Smooth muscle cell (in vitro differentiated cells): ENCODE data around the gene CHMP2A. TPM values are rescaled to one million over a fixed set of nuclear protein-coding genes. Genes with fewer than 3 reads are reported as not detected.

ENCODE experiments used
- DNase-seq: peaks from one replicate; lab custom pipeline; 2025; ENCODE audit not compliant: unreplicated experiment; lab: John Stamatoyannopoulos, UW
- H2AFZ ChIP-seq: fragments of 200-600 bp; sonication (generic); 2 replicates; pipeline ENCODE4 v1.6.0; 2016; ENCODE audit warnings: antibody characterized with exemption, low read depth, mild to moderate bottlenecking
- H3F3A ChIP-seq: fragments of 200-600 bp; sonication (generic); 2 replicates; pipeline ENCODE4 v1.6.0; 2017; ENCODE audit warnings: antibody characterized with exemption, low read depth
- H3K27ac ChIP-seq: fragments of 200-600 bp; sonication (generic); 2 replicates; pipeline ENCODE4 v1.5.1; 2016; ENCODE audit warnings: low read depth, mild to moderate bottlenecking
- H3K27me3 ChIP-seq: fragments of 200-600 bp; sonication (generic); 2 replicates; pipeline ENCODE4 v1.6.1; 2016; ENCODE audit warnings: low read depth, mild to moderate bottlenecking
- H3K36me3 ChIP-seq: fragments of 200-600 bp; sonication (generic); 2 replicates; pipeline ENCODE4 v1.5.1; 2016; ENCODE audit warnings: low read depth
- H3K4me1 ChIP-seq: fragments of 200-600 bp; sonication (generic); 2 replicates; pipeline ENCODE4 v1.5.1; 2016; ENCODE audit warnings: low read depth
- H3K4me2 ChIP-seq: fragments of 200-600 bp; sonication (generic); 2 replicates; pipeline ENCODE4 v1.6.0; 2016; ENCODE audit warnings: mild to moderate bottlenecking
- H3K4me3 ChIP-seq: fragments of 200-600 bp; sonication (generic); 2 replicates; pipeline ENCODE4 v1.5.1; 2016; ENCODE audit warnings: mild to moderate bottlenecking
- H3K79me2 ChIP-seq: fragments of 200-600 bp; sonication (generic); 2 replicates; pipeline ENCODE4 v1.6.0; 2016; ENCODE audit warnings: low read depth, mild to moderate bottlenecking
- H3K9ac ChIP-seq: fragments of 200-600 bp; sonication (generic); 2 replicates; pipeline ENCODE4 v1.6.0; 2016; ENCODE audit warnings: low read depth
- H3K9me3 ChIP-seq: fragments of 200-600 bp; sonication (generic); replicated peaks from 2 replicates; pipeline ENCODE4 v1.5.1; 2016; ENCODE audit warnings: low read depth
- H4K20me1 ChIP-seq: fragments of 200-600 bp; sonication (generic); 2 replicates; pipeline ENCODE4 v1.6.0; 2016; ENCODE audit warnings: low read depth
- WGBS: methylation state at CpG from one replicate; pipeline ENCODE4 v1.1.7; 2016; ENCODE audit warnings: low lambda C conversion rate; 5-methylcytosine and 5-hydroxymethylcytosine counted together
- polyA plus RNA-seq: library from polyadenylated mRNA; unstranded; fragments of >200 nt; fragmentation: Nextera tagmentation; extraction: Ambion mirVana; gene quantifications from 2 replicates; pipeline ENCODE4 v1.2.1, GENCODE V29; 2016
- total RNA-seq: library from RNA; depleted of rRNA; stranded (reverse); fragments of >200 nt; gene quantifications from 2 replicates; pipeline ENCODE4 v1.2.3, GENCODE V29; 2014
- TF ChIP-seq, protein P1 (sequence below): fragments of 200-600 bp; sonication (generic); IDR thresholded peaks from 2 replicates; pipeline ENCODE4 v1.5.1; 2017; ENCODE audit warnings: borderline replicate concordance, mild to moderate bottlenecking, antibody characterized with exemption; ENCODE audit not compliant: insufficient read depth, poor library complexity, severe bottlenecking

The CHMP2A gene
- total RNA-seq (132 and 153 TPM in 2 replicates), polyA plus RNA-seq (213 and 228 TPM in 2 replicates)

- Histone ChIP-seq H3K4me1 (peaks cover 20% of the 10 kb centered on the region), H3F3A (peaks cover 31% of the 10 kb centered on the region), H2AFZ (no peak within 1 kb of the TSS), H3K9me3 (no peaks in the 10 kb centered on the region), H3K9ac (peak within 1 kb of the TSS; percentile 85), H3K4me2 (peak within 1 kb of the TSS; percentile 92), H3K36me3 (no peaks in the 10 kb centered on the region), H3K4me3 (peak within 1 kb of the TSS; percentile 63), H3K27ac (peak within 1 kb of the TSS; percentile 98), H3K27me3 (no peaks in the 10 kb centered on the region), H4K20me1 (peaks cover 24% of the 10 kb centered on the region), H3K79me2 (peaks cover 47% of the 10 kb centered on the region)
- DNase-seq, result no peak
- 4% methylated on average over 64 of the region's 69 CpGs for WGBS
- TF ChIP-seq, protein P1, sequence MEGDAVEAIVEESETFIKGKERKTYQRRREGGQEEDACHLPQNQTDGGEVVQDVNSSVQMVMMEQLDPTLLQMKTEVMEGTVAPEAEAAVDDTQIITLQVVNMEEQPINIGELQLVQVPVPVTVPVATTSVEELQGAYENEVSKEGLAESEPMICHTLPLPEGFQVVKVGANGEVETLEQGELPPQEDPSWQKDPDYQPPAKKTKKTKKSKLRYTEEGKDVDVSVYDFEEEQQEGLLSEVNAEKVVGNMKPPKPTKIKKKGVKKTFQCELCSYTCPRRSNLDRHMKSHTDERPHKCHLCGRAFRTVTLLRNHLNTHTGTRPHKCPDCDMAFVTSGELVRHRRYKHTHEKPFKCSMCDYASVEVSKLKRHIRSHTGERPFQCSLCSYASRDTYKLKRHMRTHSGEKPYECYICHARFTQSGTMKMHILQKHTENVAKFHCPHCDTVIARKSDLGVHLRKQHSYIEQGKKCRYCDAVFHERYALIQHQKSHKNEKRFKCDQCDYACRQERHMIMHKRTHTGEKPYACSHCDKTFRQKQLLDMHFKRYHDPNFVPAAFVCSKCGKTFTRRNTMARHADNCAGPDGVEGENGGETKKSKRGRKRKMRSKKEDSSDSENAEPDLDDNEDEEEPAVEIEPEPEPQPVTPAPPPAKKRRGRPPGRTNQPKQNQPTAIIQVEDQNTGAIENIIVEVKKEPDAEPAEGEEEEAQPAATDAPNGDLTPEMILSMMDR, result no peak
Observed at GRCh38 chr19:58554494-58555368, at the start of gene CHMP2A. Gene CHMP2A (minus strand): TSS chr19:58555105. CDS start chr19:58554212, 893 bp downstream.

DNA sequence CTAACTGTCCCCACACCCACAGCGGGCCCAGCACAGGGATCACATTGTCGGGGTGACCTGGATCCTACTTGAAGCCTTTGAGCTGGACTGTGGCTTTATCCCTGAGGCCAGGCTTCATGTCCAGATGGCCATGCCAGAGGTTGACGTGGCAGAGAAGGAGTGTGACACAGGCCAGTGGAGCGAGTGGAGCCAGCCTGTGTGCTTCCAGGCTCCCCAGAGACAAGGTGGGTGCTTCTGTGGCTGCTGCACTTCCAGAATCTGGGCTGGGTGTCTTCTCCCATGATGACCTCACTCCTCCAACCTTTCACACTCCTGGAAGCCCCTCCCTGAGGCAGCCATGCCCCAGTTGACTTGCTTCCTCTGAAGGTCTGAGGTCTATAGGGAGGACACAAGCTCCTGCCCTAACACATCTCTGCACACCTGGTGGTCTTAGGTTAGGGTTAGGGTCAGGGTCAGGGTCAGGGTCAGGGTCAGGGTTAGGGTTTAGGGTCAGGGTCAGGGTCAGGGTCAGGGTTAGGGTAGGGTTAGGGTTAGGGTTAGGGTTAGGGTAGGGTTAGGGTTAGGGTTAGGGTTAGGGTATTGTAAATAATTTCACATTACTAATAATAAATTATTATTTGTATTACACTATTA is 31.3 kb upstream of the CHMP2A start:
- Histone ChIP-seq H3K27ac (peak overlapping the region; percentile 88), H3K9ac (no peak overlapping the region), H3K27me3 (no peaks in the 10 kb centered on the region), H4K20me1 (no peaks in the 10 kb centered on the region), H3F3A (peaks cover 3% of the 10 kb centered on the region), H3K4me2 (no peak overlapping the region), H3K4me1 (no peaks in the 10 kb centered on the region), H2AFZ (no peak overlapping the region), H3K4me3 (no peak overlapping the region), H3K9me3 (no peaks in the 10 kb centered on the region), H3K36me3 (no peaks in the 10 kb centered on the region), H3K79me2 (no peaks in the 10 kb centered on the region)
- 76% methylated on average over 4 of the region's 4 CpGs for WGBS
- TF ChIP-seq, protein P1, result no peak
- no peak for DNase-seq

GRCh38 chr19:58585442-58586132 is 30.7 kb upstream of the CHMP2A start:
- DNase-seq, result no peak
- WGBS, result 88% methylated on average over 5 of the region's 6 CpGs
- no peaks in the 10 kb centered on the region for H3K36me3 ChIP-seq

More at GRCh38 chr19:58585442-58586132, 30.7 kb upstream of the CHMP2A start:
- H3K27me3 ChIP-seq, result no peaks in the 10 kb centered on the region
- H2AFZ ChIP-seq, result no peak overlapping the region
- H3K4me1 ChIP-seq, result no peaks in the 10 kb centered on the region
- H3F3A ChIP-seq, result peaks cover 3% of the 10 kb centered on the region
- TF ChIP-seq, protein P1, result no peak
- H3K4me3 ChIP-seq, result no peak overlapping the region
- H3K9ac ChIP-seq, result no peak overlapping the region
- no peaks in the 10 kb centered on the region for H4K20me1 ChIP-seq
- H3K4me2 ChIP-seq, result no peak overlapping the region
- H3K27ac ChIP-seq, result peak overlapping the region; percentile 88
- H3K79me2 ChIP-seq, result no peaks in the 10 kb centered on the region
- no peaks in the 10 kb centered on the region for H3K9me3 ChIP-seq
